ENCODE measurements around the gene ANO3.

ANO3 gene

GRCh38 chr11:26493616-26494015 lies 161.7 kb downstream of the ANO3 start:
- TF ChIP-seq GATA3 (IDR thresholded peaks at IDR 0.05; ENCODE audit: low read depth, low read length) (no peak), GATA2 (IDR thresholded peaks at IDR 0.05; ENCODE audit: low read depth, low read length) (no peak)

GRCh38 chr11:26507229-26507628 lies 175.3 kb downstream of the ANO3 start:
- no peak for TF ChIP-seq GATA2 (IDR thresholded peaks at IDR 0.05; ENCODE audit: low read depth, low read length)
- no peak for TF ChIP-seq GATA3 (IDR thresholded peaks at IDR 0.05; ENCODE audit: low read depth, low read length)

- TF ChIP-seq GATA3 (IDR thresholded peaks at IDR 0.05; ENCODE audit: low read depth, low read length) (no peak), GATA2 (IDR thresholded peaks at IDR 0.05; ENCODE audit: low read depth, low read length) (no peak)
Observed at GRCh38 chr11:26510164-26510563, 178.2 kb downstream of the ANO3 start.

- no peak for TF ChIP-seq GATA2 (IDR thresholded peaks at IDR 0.05; ENCODE audit: low read depth, low read length)
- TF ChIP-seq GATA3 (IDR thresholded peaks at IDR 0.05; ENCODE audit: low read depth, low read length), result no peak
Observed at GRCh38 chr11:26510756-26511155, 178.8 kb downstream of the ANO3 start.

- TF ChIP-seq GATA3 (IDR thresholded peaks at IDR 0.05; ENCODE audit: low read depth, low read length) (no peak), GATA2 (IDR thresholded peaks at IDR 0.05; ENCODE audit: low read depth, low read length) (no peak)
Observed at GRCh38 chr11:26512196-26512595, 180.3 kb downstream of the ANO3 start.

- TF ChIP-seq GATA2 (IDR thresholded peaks at IDR 0.05; ENCODE audit: low read depth, low read length) (no peak), GATA3 (IDR thresholded peaks at IDR 0.05; ENCODE audit: low read depth, low read length) (no peak)
Observed at GRCh38 chr11:26519469-26519868, 187.5 kb downstream of the ANO3 start.

GRCh38 chr11:26522912-26523610 lies 191.1 kb downstream of the ANO3 start:
- TF ChIP-seq GATA2 (IDR thresholded peaks at IDR 0.05; ENCODE audit: low read depth, low read length), result no peak
- TF ChIP-seq GATA3 (IDR thresholded peaks at IDR 0.05; ENCODE audit: low read depth, low read length), result no peak

- TF ChIP-seq GATA2 (IDR thresholded peaks at IDR 0.05; ENCODE audit: low read depth, low read length) (no peak), GATA3 (IDR thresholded peaks at IDR 0.05; ENCODE audit: low read depth, low read length) (no peak)
Observed at GRCh38 chr11:26527685-26528084, 195.8 kb downstream of the ANO3 start.

- TF ChIP-seq GATA2 (IDR thresholded peaks at IDR 0.05; ENCODE audit: low read depth, low read length) (no peak), GATA3 (IDR thresholded peaks at IDR 0.05; ENCODE audit: low read depth, low read length) (no peak)
Observed at GRCh38 chr11:26537341-26537740, 205.4 kb downstream of the ANO3 start.

- TF ChIP-seq GATA2 (IDR thresholded peaks at IDR 0.05; ENCODE audit: low read depth, low read length) (no peak), GATA3 (IDR thresholded peaks at IDR 0.05; ENCODE audit: low read depth, low read length) (no peak)
Observed at GRCh38 chr11:26539517-26539916, 207.6 kb downstream of the ANO3 start.

GRCh38 chr11:26541870-26542269 lies 209.9 kb downstream of the ANO3 start:
- TF ChIP-seq GATA3 (IDR thresholded peaks at IDR 0.05; ENCODE audit: low read depth, low read length) (no peak), GATA2 (IDR thresholded peaks at IDR 0.05; ENCODE audit: low read depth, low read length) (no peak)

GRCh38 chr11:26549176-26549575 lies 217.2 kb downstream of the ANO3 start:
- no peak for TF ChIP-seq GATA2 (IDR thresholded peaks at IDR 0.05; ENCODE audit: low read depth, low read length)
- TF ChIP-seq GATA3 (IDR thresholded peaks at IDR 0.05; ENCODE audit: low read depth, low read length), result no peak

GRCh38 chr11:26550022-26550421 lies 218.1 kb downstream of the ANO3 start:
- TF ChIP-seq GATA3 (IDR thresholded peaks at IDR 0.05; ENCODE audit: low read depth, low read length) (no peak), GATA2 (IDR thresholded peaks at IDR 0.05; ENCODE audit: low read depth, low read length) (no peak)

GRCh38 chr11:26551186-26551801 lies 219.4 kb downstream of the ANO3 start:
- TF ChIP-seq GATA2 (IDR thresholded peaks at IDR 0.05; ENCODE audit: low read depth, low read length) (no peak), GATA3 (IDR thresholded peaks at IDR 0.05; ENCODE audit: low read depth, low read length) (no peak)

GRCh38 chr11:26553182-26553581 lies 221.3 kb downstream of the ANO3 start:
- no peak for TF ChIP-seq GATA3 (IDR thresholded peaks at IDR 0.05; ENCODE audit: low read depth, low read length)
- TF ChIP-seq GATA2 (IDR thresholded peaks at IDR 0.05; ENCODE audit: low read depth, low read length), result no peak
